GM18907 (cell line): Measurements from ENCODE around the gene KDM4B.

Source experiments
- ATAC-seq: cut with Tn5 transposase; IDR thresholded peaks from one replicate; pipeline ENCODE4 v1.9.1; 2021; ENCODE audit warnings: mild to moderate bottlenecking, moderate library complexity; ENCODE audit not compliant: unreplicated experiment

The KDM4B gene

DNA sequence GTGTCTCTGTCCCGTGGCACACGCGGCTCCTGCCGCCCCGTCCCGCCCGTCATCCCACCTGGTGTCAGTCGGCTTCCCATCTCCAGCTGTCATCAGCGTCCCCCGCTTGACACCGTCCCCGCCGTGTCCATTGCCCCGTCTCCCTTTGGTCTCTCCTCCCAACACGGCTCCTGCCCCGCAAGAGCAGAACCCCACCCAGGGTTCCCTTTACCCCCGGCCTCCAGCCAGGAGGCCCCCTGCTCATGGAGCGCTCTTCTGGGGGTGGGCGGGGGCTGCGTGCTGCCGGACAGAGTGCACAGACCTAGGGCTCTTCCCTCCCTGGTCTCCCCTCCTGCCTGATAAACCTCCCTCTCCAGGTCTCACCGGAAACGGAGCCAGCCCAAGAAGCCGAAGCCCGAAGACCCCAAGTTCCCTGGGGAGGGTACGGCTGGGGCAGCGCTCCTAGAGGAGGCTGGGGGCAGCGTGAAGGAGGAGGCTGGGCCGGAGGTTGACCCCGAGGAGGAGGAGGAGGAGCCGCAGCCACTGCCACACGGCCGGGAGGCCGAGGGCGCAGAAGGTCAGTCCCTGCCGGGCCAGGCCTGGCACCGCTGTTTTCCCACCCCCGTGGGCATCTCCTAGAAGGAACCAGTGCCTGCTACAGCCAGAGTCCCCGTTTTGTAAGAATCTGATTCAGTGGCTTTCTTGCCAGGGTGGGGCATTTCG is 150.5 kb downstream of the KDM4B start:
- no peak for ATAC-seq

- no peak for ATAC-seq
Measured at GRCh38 chr19:5120321-5120720, 151.4 kb downstream of the KDM4B start.

DNA sequence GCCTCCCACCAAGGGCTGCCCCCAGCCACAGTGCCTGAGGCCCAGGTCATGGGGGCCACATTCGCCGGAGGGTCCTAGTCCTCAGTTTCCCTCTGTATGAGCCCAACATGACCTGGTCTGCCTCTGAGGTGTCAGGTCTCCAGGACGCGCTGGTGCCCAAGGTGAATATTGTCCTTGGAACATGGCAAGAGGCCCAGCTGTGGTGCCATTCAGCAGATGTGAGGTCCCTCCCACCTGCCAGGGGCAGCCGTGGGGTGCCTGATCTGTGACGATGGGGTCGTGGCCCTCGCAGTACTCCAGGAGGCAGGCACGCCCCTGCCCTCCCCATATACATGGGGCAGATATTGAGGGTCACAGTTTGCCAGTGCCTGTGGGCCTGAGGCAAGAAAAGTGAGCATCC is 151.9 kb downstream of the KDM4B start:
- no peak for ATAC-seq

- no peak for ATAC-seq
Measured at GRCh38 chr19:5121266-5122120, 152.6 kb downstream of the KDM4B start.

DNA sequence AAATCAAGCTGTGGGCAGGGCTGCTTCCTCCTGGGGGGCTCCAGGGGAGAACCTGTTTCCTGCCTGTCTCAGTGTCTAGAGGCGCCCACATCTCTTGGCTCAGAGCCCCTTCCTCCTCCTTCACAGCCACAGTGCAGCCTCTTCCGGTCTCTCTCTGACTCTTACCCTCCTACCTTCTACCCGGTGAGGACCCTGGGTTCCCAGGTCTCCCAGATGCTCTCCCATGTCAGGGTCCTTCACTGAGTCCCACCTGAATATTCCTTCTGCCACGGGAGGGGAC is 153.1 kb downstream of the KDM4B start:
- ATAC-seq: no peak

- ATAC-seq: no peak
Measured at GRCh38 chr19:5122671-5123409, 153.9 kb downstream of the KDM4B start.

DNA sequence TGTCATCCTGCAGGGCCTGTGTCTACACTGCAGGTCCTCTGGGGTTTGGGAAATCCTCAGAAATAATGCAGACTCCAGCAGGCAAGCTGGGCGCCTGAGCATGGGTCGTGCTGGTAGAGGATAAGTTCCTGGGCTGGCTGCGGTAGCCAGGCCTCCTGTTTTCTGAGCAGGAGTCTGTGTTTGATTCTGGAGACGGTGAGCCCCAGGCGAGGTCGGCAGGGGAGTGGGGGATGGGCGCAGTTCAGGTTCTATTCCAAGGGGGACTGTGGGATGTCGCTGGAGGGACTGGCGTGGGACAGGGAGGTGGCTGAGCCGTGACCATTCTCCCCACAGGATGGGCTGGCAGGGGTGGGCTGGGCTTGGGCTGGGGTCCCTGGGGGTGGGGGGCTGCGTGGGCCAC is 154.7 kb downstream of the KDM4B start:
- ATAC-seq: no peak

DNA sequence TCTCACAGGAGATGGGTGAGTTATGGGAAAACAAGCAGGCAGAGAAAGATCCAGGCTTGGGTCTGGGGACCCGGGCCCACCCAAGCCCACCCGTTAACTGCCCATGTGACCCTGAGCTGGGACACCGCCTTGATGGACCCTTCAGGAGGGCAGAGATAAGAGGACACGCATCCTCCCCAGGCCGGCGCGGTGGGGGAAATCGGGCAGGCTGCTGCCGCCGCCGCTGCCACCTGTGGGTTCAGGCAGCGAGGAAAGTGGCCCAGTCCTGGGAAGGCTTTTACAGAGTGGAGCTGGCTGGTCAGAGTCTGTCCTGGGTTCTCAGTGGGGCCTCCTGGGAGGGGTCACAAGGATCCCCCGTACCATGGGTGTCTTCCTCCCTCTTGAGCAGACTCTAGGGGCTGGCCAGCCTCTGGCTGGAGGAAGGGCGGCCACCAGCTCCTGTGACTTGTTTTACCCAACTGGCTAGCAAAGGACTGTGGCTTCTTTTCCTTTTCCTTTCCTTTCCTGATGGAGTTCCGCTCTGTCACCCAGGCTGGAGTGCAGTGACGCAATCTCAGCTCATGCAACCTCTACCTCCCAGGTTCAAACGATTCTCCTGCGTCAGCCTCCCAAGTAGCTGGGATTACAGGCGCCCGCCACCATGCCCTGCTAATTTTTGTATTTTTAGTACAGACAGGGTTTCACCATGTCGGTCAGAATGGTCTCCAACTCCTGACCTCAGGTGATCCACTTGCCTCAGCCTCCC is 155.4 kb downstream of the KDM4B start:
- no peak for ATAC-seq

DNA sequence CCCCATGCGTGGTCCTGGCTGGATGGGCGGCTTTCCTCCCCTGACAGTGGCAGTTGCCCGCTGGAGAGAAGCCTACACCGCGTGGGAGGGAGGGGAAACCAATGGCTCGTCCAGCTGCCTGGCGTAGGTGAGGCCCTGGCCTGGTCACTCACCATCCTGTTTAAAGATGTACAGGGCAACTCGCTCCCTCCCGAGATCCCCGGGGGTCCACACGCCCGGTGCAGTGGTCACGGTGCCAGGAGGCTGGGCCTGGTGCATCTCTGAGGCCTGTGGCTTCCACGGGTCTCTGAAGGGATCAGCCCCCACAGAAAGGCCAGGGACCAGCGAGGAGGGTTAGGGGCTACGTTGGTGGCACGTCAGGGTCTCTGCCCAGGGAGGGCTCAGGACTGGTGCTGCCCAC is 156.5 kb downstream of the KDM4B start:
- no peak for ATAC-seq

DNA sequence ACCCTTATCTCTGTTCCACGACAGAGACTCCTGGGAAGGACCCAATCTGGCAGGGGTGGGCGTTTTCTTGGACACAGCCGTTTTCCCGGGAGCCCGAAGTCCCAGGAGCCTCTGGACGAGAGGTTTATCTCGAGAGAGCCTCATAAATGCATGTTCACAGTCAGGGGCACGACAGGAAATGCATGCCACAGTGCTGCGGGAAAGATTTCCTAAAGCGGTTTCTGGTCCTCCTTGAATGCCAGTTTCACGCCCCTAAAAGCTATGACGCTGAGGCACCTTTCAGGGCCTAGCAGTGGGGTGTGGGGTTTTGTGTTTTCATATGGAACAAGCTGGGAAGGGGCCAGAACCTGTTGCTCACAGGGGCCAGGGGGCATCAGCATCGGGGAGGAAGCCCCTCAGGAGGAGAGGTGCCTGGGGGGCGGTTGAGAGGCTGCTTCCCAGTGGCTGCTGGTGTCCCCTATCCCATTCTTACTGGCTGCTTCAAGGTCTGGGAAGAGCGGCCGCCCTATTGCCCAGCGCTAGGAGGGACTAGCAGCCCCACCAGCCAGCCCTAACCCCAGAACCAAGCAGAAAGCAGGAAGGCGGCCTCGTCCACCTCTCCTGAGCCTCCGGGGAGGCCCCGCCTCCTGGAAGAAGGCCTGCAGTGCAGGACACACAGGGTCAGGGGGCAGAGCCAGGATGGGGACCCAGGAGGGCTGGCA is 157.0 kb downstream of the KDM4B start:
- no peak for ATAC-seq

- no peak for ATAC-seq
Measured at GRCh38 chr19:5126498-5127223, 157.7 kb downstream of the KDM4B start.

- ATAC-seq: no peak
Measured at GRCh38 chr19:5127717-5128116, 158.8 kb downstream of the KDM4B start.

DNA sequence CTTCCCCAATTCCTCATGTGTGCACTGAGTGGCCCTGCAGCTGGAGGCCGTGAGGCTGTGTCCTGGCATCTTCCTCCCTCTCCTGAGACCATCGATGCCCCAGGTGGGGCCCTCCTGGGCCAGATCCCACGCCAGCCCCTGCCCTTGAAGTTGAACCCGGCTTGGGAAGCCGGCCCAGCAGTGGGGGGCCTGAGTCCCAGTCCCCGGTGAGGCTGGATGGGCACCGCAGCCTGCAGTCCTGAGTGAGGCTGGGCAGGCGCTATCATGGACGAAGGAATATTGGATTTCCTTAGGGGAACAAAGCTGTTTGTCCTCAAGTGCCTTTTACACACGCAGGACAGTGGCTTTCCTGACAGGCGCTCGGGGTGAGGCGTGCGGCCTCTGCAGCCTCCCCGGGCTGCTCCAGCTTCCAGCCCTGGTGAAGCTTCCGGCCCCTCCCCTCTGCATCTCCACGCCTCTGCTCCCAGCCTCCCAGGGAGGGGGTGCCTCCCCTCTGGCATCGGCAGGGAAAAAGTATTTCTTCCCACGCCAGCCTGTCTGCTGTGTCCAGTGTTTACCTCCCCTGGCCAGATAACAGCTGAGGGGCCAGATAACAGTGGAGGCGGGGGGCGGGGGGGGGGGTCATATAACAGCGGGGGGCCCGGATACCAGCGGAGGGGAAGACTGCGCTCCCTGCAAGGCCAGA is 159.5 kb downstream of the KDM4B start:
- no peak for ATAC-seq

DNA sequence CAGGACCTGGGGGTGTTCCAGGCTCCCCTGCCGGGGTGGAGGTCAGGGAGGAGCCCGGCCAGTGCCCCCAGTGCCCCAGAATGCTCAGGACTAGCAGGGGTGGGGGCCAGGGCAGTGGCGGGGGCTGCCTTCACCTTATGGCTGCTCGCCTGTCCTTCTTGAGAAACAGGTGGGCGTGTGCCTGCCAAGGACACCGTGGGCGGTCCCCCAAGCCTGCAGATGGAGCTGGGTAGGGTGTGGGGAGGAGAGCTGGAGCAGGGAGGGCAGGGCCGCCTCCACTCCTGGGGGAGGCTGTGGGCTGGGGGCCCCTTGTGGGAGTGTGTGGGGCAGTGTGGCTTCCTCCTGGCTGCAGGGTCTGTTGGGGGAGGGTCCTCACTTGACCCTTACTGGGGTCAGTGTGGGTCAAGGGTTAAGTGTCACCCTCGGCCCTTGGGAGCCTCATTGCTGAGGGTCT is 160.1 kb downstream of the KDM4B start:
- no peak for ATAC-seq

DNA sequence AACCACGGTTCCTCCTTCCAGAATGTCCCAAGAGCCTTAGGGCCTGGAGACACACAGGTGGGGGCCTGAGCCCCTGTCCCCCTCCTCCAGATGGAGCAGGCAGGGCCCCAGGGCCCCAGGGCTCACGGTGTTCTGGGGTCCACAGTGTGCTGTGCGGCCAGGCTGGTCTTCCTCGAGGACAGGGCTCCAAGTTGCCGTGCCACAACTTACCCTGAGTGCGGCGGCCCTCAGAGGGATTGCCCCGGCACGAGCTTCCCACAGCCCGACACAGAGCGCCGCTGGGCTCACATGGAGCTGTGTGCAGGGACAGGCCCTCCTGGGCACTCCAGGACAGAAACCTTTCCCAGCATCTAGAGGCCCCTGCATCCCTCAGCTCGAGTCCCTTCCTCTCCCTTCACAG is 160.8 kb downstream of the KDM4B start:
- no peak for ATAC-seq

GRCh38 chr19:5130371-5131030 is 161.6 kb downstream of the KDM4B start:
- peak; percentile 36 for ATAC-seq

DNA sequence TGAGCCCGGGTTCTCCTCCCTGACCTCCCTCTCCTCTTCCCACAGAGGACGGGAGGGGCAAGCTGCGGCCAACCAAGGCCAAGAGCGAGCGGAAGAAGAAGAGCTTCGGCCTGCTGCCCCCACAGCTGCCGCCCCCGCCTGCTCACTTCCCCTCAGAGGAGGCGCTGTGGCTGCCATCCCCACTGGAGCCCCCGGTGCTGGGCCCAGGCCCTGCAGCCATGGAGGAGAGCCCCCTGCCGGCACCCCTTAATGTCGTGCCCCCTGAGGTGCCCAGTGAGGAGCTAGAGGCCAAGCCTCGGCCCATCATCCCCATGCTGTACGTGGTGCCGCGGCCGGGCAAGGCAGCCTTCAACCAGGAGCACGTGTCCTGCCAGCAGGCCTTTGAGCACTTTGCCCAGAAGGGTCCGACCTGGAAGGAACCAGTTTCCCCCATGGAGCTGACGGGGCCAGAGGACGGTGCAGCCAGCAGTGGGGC is 162.2 kb downstream of the KDM4B start:
- peak; percentile 26 for ATAC-seq

DNA sequence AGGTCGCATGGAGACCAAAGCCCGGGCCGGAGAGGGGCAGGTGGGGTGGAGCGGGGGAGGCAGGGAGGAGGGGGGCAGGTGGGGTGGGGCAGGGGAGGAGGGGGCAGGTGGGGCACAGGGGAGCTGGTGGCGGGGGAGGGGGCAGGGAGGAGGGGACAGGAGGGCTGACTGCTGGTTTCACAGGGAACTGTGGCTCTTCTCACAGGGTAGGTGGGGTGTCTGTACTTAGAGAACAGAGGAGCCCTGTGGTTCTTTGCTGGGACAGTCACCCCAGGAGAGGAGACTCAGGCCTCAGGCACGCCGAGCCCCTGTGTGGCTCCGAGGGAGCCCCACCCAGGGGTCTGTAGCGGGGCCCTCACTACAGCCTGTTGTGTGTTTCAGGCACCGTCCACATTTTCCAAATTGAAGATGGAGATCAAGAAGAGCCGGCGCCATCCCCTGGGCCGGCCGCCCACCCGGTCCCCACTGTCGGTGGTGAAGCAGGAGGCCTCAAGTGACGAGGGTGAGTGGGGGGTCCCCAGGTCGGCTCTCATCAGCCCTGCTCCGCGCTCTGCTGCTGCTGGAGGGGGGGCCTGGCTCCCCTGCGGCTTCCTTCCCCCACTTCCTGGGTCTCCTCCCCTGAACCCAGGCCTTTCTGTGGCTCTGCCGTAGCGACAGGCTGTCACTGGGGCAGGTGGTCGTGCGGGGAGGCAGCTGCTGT is 162.7 kb downstream of the KDM4B start:
- no peak for ATAC-seq
